ENCODE results near the gene ZNF76. TPM values are rescaled to one million over a fixed set of nuclear protein-coding genes. Genes with fewer than 3 reads are reported as not detected.

Gene ZNF76
- total and polyA plus RNA-seq, 2 of the 13 experiments (the other 11 are each of a cell fraction or from before 2014, with no cell fraction given): 13.2 to 26.4 TPM

- TF ChIP-seq ZNF75D (CRISPR knock-in tag; IDR thresholded peaks at IDR 0.05; ENCODE audit: borderline replicate concordance): no peak
- TF ChIP-seq MTA3 (CRISPR knock-in tag; IDR thresholded peaks at IDR 0.05): no peak
- no peak for TF ChIP-seq CCAR2 (optimal IDR thresholded peaks at IDR 0.05; ENCODE audit: low read depth, low read length)
- TF ChIP-seq NR2F2 (IDR thresholded peaks at IDR 0.05; ENCODE audit: borderline replicate concordance, low read depth): no peak
- TF ChIP-seq ZNF224 (CRISPR knock-in tag; IDR thresholded peaks at IDR 0.05): no peak
- TF ChIP-seq ZBTB8A (CRISPR knock-in tag; IDR thresholded peaks at IDR 0.05; ENCODE audit: borderline replicate concordance, low read depth): no peak; the same call in 1 of the 2 replicates
- no peak for TF ChIP-seq HCFC1 (IDR thresholded peaks at IDR 0.05; ENCODE audit: low read depth, low read length)
- TF ChIP-seq CHD4 (IDR thresholded peaks at IDR 0.05; ENCODE audit: borderline replicate concordance, low read length): no peak
- no peak for TF ChIP-seq SMYD3 (CRISPR knock-in tag; IDR thresholded peaks at IDR 0.05)
- TF ChIP-seq MXD1 (CRISPR knock-in tag; IDR thresholded peaks at IDR 0.05): 0 out of 2 replicates have a peak, but pooled peaks have one; percentile 56
- peak; percentile 95; the same call in 1 of the 2 replicates for TF ChIP-seq ZNF512B (CRISPR knock-in tag; IDR thresholded peaks at IDR 0.05; ENCODE audit: borderline replicate concordance)
- peak; percentile 69 for TF ChIP-seq HOXA5 (CRISPR knock-in tag; IDR thresholded peaks at IDR 0.05)
- peak; percentile 84; the same call in 1 of the 2 replicates for TF ChIP-seq ZNF441 (CRISPR knock-in tag; IDR thresholded peaks at IDR 0.05; ENCODE audit: borderline replicate concordance)
- peak; percentile 78; the same call in 1 of the 2 replicates for TF ChIP-seq ZNF614 (CRISPR knock-in tag; IDR thresholded peaks at IDR 0.05; ENCODE audit: borderline replicate concordance)
- no peak for TF ChIP-seq SNRNP70 (IDR thresholded peaks at IDR 0.05; ENCODE audit: low read depth, low read length)
- TF ChIP-seq KDM5A (IDR thresholded peaks at IDR 0.05; ENCODE audit: borderline replicate concordance, low read length): peak; percentile 61; the same call in 1 of the 2 replicates
- TF ChIP-seq MEIS2 (CRISPR knock-in tag; IDR thresholded peaks at IDR 0.05): peak; percentile 91
- peak; percentile 79; the same call in 1 of the 2 replicates for TF ChIP-seq THAP9 (CRISPR knock-in tag; IDR thresholded peaks at IDR 0.05; ENCODE audit: borderline replicate concordance)
- no peak; the same call in 1 of the 2 replicates for TF ChIP-seq DZIP1 (CRISPR knock-in tag; IDR thresholded peaks at IDR 0.05)
Measured at GRCh38 chr6:35318196-35319171, 58.9 kb downstream of the ZNF76 start (continued).
